ENCODE results near the gene ZNF175.

ZNF175 gene

DNA sequence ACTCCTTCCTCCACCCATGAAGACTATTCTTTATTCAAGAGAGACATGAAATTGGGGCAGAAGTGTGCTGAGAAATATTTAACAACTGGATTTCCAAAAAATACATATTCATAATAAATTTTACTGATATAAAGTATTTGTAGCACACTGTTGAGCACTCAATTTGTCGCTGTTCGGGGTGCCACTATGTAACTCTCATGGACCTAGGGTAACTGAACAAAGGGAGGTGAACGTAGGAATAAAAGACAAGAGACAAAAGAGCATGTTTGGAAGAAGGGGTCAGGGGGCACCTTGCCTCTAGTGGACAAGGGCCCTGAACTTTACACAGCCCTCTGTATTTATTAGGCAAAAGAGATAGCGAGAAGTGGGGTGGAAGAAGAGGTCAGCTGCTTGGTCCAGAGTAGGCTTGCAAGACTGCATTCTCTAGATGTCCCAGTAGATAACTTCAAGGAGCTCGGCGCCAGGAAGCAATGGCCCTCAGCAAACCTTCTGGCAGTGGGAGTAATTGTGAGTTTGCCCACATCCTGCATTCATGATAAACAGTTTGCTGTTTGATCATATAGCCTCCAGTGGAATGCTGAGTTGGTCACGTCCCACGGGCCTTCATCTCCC is 4.5 kb upstream of the ZNF175 start:
- Mint-ChIP-seq H3K4me1 (ENCODE audit: low read depth) (peaks cover 9% of the 10 kb centered on the region), H3K9me3 (ENCODE audit: low read depth) (no peaks in the 10 kb centered on the region), H3K4me3 (no peak overlapping the region), H3K27me3 (peaks cover 15% of the 10 kb centered on the region), H3K27ac (no peak overlapping the region), H3K36me3 (no peaks in the 10 kb centered on the region)

DNA sequence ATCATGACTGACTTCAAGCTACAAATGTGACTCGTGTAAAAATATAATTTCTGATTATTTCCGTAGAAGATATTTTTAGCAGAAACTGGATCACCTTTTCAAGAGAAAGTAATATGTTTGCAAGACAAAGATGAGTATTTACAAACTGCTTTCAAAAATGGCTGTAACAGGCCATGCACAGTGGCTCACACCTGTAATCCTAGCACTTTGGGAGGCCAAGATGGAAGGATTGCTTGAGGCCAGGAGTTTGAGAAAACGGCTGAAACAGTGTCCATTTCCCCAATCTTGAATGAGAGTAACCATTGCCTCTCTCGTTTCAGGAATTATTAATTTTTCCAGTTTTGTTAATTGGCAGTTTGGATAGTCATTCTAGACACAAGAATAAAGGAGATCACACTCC is 3.5 kb upstream of the ZNF175 start:
- Mint-ChIP-seq H3K4me3 (no peak overlapping the region), H3K4me1 (ENCODE audit: low read depth) (peaks cover 19% of the 10 kb centered on the region), H3K9me3 (ENCODE audit: low read depth) (no peaks in the 10 kb centered on the region), H3K27me3 (peaks cover 12% of the 10 kb centered on the region), H3K36me3 (peaks cover 3% of the 10 kb centered on the region), H3K27ac (no peak overlapping the region)

DNA sequence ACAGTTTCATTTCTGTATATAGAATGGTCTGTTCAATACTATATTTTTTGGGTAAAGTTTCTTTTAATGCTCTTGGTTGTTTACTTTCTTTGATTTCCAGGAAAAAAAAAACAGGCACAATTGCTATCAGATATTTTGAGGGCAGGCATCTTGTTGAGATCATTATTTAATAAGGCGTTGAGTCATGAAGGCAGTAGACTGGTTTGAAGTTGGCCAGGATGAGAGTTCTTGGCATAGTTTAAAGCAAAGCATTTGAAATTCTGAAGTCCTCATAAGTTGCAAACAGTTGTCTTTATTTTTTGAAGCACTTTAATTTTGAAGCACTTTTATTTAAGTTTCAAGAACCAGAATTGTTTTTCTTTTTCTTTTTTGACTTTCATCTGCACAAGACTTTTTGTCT is 2.6 kb upstream of the ZNF175 start:
- peaks cover 5% of the 10 kb centered on the region for H3K36me3 Mint-ChIP-seq
- no peak overlapping the region for H3K27ac Mint-ChIP-seq
- no peaks in the 10 kb centered on the region for H3K9me3 Mint-ChIP-seq (ENCODE audit: low read depth)
- H3K4me3 Mint-ChIP-seq, result no peak overlapping the region
- peaks cover 11% of the 10 kb centered on the region for H3K27me3 Mint-ChIP-seq
- H3K4me1 Mint-ChIP-seq (ENCODE audit: low read depth), result peaks cover 23% of the 10 kb centered on the region

- H3K36me3 Mint-ChIP-seq, result peaks cover 7% of the 10 kb centered on the region
- peaks cover 31% of the 10 kb centered on the region for H3K4me1 Mint-ChIP-seq (ENCODE audit: low read depth)
- H3K27ac Mint-ChIP-seq, result peak overlapping the region; percentile 95
- H3K27me3 Mint-ChIP-seq, result peaks cover 2% of the 10 kb centered on the region
- no peaks in the 10 kb centered on the region for H3K9me3 Mint-ChIP-seq (ENCODE audit: low read depth)
- H3K4me3 Mint-ChIP-seq, result peak overlapping the region; percentile 100
Measured at GRCh38 chr19:51571599-51571998, 516 bp downstream of the ZNF175 start.

GRCh38 chr19:51572410-51572809 is 1.3 kb downstream of the ZNF175 start:
- Mint-ChIP-seq H3K27me3 (no peaks in the 10 kb centered on the region), H3K4me3 (peak overlapping the region; percentile 100), H3K36me3 (peaks cover 15% of the 10 kb centered on the region), H3K27ac (no peak overlapping the region), H3K4me1 (ENCODE audit: low read depth) (peaks cover 33% of the 10 kb centered on the region), H3K9me3 (ENCODE audit: low read depth) (no peaks in the 10 kb centered on the region)

DNA sequence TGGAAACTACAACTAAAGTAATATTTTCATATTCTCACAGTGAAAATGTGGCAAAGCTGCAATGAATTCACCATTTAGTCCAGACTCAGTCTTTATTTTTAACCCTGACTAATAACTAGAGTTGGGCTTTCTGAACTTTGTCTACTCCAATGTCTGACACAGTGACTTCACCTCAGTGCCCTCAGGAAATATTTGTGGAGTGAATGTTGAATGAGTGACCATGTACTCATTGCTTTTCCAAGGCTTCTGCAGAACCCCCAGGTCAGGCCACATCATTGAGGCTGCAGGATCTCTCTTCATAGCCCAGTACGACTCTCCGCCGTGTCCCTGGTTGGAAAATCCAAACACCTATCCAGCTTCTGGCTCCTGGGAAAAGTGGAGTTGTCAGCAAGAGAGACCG is 1.8 kb downstream of the ZNF175 start:
- peak overlapping the region; percentile 100 for H3K4me3 Mint-ChIP-seq

GRCh38 chr19:51573331-51573730 is 2.2 kb downstream of the ZNF175 start:
- Mint-ChIP-seq H3K4me1 (ENCODE audit: low read depth) (peaks cover 33% of the 10 kb centered on the region), H3K27me3 (no peaks in the 10 kb centered on the region), H3K9me3 (ENCODE audit: low read depth) (no peaks in the 10 kb centered on the region), H3K36me3 (peaks cover 15% of the 10 kb centered on the region), H3K4me3 (no peak overlapping the region), H3K27ac (no peak overlapping the region)

More for the DNA sequence above, 1.8 kb downstream of the ZNF175 start:
- peaks cover 15% of the 10 kb centered on the region for H3K36me3 Mint-ChIP-seq
- H3K27me3 Mint-ChIP-seq, result no peaks in the 10 kb centered on the region
- H3K4me1 Mint-ChIP-seq (ENCODE audit: low read depth), result peaks cover 33% of the 10 kb centered on the region
- no peak overlapping the region for H3K27ac Mint-ChIP-seq
- H3K9me3 Mint-ChIP-seq (ENCODE audit: low read depth), result no peaks in the 10 kb centered on the region

- Mint-ChIP-seq H3K4me3 (no peak overlapping the region), H3K27me3 (no peaks in the 10 kb centered on the region), H3K4me1 (ENCODE audit: low read depth) (peaks cover 22% of the 10 kb centered on the region), H3K36me3 (peaks cover 35% of the 10 kb centered on the region), H3K27ac (no peak overlapping the region), H3K9me3 (ENCODE audit: low read depth) (no peaks in the 10 kb centered on the region)
Measured at GRCh38 chr19:51576850-51577249, 5.8 kb downstream of the ZNF175 start.

DNA sequence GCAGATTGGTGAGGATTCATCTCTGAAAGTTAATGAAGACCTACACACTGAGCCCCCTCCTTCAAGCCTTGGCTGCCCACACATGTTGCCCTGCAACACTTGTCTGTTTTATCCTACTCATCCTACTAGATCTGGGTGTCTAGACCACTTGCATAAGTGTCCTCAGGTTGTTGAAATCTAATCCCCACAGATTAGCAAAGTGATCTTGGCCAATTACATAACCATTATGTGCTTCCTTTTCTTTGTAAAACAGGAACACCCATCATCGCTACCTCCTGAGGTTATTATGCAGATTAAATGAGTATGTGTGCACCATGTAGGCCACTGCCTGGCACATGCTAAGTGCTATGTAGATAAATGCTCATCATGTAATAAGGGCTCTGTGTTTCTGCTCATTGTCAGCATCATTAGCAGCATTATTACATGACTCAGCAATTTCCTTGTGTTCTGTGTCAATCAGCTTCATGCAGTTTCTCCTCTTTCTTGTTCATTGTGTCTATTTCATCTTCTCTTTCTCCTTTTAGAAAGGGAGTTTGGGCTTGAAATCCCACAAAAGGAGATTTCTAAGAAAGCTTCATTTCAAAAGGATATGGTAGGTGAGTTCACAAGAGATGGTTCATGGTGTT is 15.1 kb downstream of the ZNF175 start:
- H3K4me3 Mint-ChIP-seq, result no peak overlapping the region
- H3K27ac Mint-ChIP-seq, result no peak overlapping the region
- no peaks in the 10 kb centered on the region for H3K4me1 Mint-ChIP-seq (ENCODE audit: low read depth)
- H3K27me3 Mint-ChIP-seq, result no peaks in the 10 kb centered on the region
- peaks cover 69% of the 10 kb centered on the region for H3K36me3 Mint-ChIP-seq
- H3K9me3 Mint-ChIP-seq (ENCODE audit: low read depth), result peaks cover 34% of the 10 kb centered on the region

DNA sequence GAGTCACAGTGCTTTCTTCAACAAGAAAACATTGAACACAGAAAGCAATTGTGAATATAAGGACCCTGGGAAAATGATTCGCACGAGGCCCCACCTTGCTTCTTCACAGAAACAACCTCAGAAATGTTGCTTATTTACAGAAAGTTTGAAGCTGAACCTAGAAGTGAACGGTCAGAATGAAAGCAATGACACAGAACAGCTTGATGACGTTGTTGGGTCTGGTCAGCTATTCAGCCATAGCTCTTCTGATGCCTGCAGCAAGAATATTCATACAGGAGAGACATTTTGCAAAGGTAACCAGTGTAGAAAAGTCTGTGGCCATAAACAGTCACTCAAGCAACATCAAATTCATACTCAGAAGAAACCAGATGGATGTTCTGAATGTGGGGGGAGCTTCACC is 15.7 kb downstream of the ZNF175 start:
- H3K9me3 Mint-ChIP-seq (ENCODE audit: low read depth), result peaks cover 34% of the 10 kb centered on the region

DNA sequence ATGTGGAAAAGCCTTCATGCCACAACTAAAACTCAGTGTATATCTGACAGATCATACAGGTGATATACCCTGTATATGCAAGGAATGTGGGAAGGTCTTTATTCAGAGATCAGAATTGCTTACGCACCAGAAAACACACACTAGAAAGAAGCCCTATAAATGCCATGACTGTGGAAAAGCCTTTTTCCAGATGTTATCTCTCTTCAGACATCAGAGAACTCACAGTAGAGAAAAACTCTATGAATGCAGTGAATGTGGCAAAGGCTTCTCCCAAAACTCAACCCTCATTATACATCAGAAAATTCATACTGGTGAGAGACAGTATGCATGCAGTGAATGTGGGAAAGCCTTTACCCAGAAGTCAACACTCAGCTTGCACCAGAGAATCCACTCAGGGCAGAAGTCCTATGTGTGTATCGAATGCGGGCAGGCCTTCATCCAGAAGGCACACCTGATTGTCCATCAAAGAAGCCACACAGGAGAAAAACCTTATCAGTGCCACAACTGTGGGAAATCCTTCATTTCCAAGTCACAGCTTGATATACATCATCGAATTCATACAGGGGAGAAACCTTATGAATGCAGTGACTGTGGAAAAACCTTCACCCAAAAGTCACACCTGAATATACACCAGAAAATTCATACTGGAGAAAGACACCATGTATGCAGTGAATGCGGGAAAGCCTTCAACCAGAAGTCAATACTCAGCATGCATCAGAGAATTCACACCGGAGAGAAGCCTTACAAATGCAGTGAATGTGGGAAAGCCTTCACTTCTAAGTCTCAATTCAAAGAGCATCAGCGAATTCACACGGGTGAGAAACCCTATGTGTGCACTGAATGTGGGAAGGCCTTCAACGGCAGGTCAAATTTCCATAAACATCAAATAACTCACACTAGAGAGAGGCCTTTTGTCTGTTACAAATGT is 16.4 kb downstream of the ZNF175 start:
- no peak overlapping the region for H3K27ac Mint-ChIP-seq
- peaks cover 60% of the 10 kb centered on the region for H3K36me3 Mint-ChIP-seq
- no peak overlapping the region for H3K4me3 Mint-ChIP-seq
- H3K27me3 Mint-ChIP-seq, result no peaks in the 10 kb centered on the region
- peaks cover 34% of the 10 kb centered on the region for H3K9me3 Mint-ChIP-seq (ENCODE audit: low read depth)
- H3K4me1 Mint-ChIP-seq (ENCODE audit: low read depth), result peaks cover 2% of the 10 kb centered on the region

More for the DNA sequence above, 15.7 kb downstream of the ZNF175 start:
- Mint-ChIP-seq H3K27me3 (no peaks in the 10 kb centered on the region), H3K4me1 (ENCODE audit: low read depth) (no peaks in the 10 kb centered on the region), H3K4me3 (no peak overlapping the region), H3K36me3 (peaks cover 63% of the 10 kb centered on the region), H3K27ac (no peak overlapping the region)

DNA sequence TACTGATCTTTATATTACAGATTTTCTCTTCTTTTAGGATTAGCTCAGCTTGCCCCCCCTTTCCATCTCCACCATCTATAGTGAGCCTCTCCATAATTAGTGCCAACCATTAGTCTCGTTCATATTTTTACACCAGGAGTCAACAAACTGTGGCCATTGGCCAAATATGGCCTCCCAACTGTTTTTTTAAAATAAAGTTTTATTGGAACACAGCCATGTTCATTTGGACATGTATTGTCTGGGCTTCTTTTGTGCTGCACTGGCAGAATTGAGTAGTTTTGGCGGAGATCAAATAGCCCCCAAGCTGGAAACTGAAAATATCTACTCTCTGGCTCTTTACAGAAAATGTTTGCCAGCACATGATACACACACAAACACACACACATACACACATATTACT is 18.4 kb downstream of the ZNF175 start:
- H3K9me3 Mint-ChIP-seq (ENCODE audit: low read depth), result peaks cover 22% of the 10 kb centered on the region
- H3K27ac Mint-ChIP-seq, result no peak overlapping the region
- peaks cover 43% of the 10 kb centered on the region for H3K36me3 Mint-ChIP-seq
- H3K4me1 Mint-ChIP-seq (ENCODE audit: low read depth), result peaks cover 13% of the 10 kb centered on the region
- no peak overlapping the region for H3K4me3 Mint-ChIP-seq
- no peaks in the 10 kb centered on the region for H3K27me3 Mint-ChIP-seq

DNA sequence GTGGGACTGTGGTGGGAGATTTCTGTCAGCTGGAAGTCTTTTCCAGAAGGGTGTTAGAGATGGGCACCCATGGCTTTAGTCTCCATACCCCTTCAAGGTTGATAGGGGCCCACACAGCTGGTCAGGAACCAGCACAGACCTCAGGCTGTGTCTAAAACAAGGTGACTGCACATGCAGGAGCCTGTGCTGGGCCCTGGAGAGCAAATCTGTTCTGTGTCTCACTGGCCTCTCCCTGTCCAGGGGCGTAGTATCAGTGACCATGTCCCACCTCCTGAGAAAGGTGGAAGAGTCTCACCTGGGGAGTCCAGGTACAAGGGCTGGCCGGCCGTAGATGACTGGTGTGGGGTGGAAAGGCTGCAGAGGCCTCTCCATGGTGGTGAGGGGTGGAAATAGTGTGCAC is 19.4 kb downstream of the ZNF175 start:
- Mint-ChIP-seq H3K36me3 (peaks cover 35% of the 10 kb centered on the region), H3K27ac (no peak overlapping the region), H3K9me3 (ENCODE audit: low read depth) (peaks cover 16% of the 10 kb centered on the region), H3K27me3 (no peaks in the 10 kb centered on the region), H3K4me3 (no peak overlapping the region), H3K4me1 (ENCODE audit: low read depth) (peaks cover 22% of the 10 kb centered on the region)

GRCh38 chr19:51592521-51592920 is 21.4 kb downstream of the ZNF175 start:
- Mint-ChIP-seq H3K9me3 (ENCODE audit: low read depth) (peaks cover 4% of the 10 kb centered on the region), H3K27me3 (no peaks in the 10 kb centered on the region), H3K36me3 (peaks cover 15% of the 10 kb centered on the region), H3K4me1 (ENCODE audit: low read depth) (peaks cover 22% of the 10 kb centered on the region), H3K4me3 (peak overlapping the region; percentile 52), H3K27ac (no peak overlapping the region)

All from activated naive CD8-positive, alpha-beta T cell (primary cell).